ENCODE data around the gene WRAP73.
"Not testable (repeated sequence)": the region's sequence is repeated elsewhere in the genome, so short reads cannot be mapped to it uniquely, and the experiment has no call there.

Gene WRAP73

DNA sequence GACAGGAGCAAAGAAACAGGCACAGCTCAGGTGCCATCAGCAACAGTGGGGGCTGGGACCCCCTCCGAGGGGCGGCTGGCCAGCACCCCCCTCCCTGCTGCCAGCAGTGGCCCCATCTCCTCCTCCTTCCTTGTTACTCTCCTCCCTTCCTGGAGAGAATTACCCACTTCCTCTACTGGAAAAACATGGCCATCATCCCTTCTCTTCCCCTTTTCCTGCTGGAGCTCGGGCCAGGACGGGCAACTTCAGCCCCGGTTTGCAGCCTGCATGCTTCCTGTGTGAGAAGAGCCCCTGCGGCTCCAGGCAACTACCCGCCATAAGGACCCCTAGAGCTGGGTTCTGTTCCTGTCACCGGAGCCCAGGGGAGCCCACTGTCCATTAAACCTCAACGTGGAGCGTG lies 56.2 kb downstream of the WRAP73 start:
- no peak for DNase-seq

DNA sequence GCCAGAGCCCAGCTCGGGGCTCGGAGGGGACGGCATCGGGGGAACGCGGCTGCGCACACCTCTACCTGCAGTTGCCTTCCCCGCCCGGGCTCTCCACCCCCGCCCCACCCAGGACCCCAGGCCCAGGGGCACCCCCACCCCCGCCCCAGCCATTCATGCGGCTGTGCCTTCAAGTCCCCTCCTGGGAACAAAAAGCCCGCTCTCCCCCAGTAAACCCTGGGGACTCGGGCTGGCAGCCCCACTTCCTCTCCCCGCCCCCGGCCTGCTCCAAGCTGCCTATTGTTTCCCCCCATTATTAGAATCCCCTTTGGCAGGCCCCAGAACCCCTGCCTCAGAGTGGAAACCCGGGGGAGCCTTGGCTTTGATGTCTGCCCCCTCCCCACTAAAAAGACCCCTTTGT lies 56.6 kb downstream of the WRAP73 start:
- no peak for DNase-seq

DNA sequence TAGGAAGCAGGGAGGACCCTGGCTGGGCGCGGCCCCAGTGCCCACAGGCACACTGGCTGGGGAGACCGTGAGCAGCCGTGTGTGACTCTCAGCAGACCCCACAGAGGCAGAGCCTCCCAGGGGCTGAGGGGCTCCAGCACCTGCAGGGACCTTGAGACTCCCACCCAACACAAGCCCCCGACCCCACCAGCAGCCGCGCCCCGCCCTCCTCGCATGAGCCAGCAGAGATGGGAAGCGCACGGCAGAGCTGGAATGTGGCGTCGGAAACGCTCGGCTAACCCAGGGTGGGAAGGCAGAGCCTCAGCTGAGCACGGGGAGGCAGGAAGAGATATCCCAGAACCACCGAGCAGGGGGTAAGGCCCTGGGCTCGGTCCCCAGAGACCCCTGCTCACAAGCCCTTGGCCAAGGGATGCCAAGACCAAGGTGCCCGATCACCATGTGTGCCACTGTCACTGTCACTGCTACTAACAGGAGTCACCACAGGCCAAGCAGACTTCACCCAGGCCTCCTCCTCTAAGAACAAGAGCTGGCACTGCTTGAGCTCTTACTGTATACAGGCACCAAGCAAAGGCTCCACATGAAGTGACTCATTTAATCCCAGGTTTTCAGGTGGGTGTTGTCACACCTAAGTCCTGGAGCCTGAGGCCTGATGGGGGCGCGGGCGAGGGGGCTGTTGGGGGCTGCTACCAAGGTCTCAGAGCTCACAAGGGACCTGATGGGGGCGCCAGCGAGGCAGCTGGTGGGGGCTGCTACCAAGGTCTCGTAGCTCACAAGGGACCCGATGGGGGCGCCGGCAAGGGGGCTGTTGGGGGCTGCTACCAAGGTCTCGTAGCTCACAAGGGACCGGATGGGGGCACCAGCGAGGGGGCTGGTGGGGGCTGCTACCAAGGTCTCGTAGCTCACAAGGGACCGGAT lies 58.7 kb downstream of the WRAP73 start:
- DNase-seq, result no peak

DNA sequence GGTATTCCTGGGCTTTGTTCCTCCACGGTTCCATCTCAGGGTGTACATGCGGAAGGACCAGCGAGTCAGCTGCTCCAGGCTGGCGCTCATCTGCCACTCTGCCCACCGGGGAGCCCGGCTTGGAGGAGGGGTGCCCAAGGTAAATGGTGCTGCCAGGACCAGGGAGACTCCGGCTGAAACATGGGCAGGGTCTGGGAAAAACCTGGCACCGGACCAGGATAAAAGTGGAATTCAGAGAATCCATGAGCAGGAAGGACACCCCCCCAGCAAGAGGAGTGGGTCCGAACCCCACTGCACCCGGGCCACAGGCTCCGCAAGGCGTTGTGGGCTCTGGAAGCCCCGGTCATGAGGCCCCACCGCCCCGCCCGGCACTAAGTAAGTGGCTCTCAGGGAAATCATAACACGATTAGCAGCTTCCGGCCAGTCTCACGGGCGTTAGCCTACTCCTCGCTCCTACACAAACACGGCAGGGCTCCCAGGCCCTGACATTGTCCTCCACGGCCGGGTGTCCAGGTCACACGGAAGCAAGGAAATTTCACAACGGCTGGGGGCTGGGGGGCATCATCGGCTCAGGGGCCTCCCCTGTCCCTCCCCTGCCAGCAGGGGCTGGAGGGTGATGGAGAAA lies 59.7 kb downstream of the WRAP73 start:
- DNase-seq, result no peak

DNA sequence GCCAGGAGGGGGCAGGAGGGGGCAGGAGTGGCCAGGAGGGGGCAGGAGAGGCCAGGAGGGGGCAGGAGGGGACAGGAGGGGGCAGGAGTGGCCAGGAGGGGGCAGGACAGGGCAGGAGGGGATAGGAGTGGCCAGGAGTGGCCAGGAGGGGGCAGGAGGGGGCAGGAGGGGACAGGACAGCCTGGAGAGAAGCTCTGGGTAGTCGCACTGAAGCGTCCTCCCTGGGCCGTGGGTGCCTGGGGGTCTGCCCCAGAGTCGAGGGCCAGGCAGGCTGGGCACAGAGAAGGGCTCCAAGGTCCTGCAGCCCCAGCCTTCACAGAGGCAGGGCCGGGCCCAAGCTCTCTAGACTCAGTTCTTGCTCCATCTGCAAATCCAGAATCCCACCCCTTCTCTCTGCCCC lies 61.5 kb downstream of the WRAP73 start:
- DNase-seq, result no peak

DNA sequence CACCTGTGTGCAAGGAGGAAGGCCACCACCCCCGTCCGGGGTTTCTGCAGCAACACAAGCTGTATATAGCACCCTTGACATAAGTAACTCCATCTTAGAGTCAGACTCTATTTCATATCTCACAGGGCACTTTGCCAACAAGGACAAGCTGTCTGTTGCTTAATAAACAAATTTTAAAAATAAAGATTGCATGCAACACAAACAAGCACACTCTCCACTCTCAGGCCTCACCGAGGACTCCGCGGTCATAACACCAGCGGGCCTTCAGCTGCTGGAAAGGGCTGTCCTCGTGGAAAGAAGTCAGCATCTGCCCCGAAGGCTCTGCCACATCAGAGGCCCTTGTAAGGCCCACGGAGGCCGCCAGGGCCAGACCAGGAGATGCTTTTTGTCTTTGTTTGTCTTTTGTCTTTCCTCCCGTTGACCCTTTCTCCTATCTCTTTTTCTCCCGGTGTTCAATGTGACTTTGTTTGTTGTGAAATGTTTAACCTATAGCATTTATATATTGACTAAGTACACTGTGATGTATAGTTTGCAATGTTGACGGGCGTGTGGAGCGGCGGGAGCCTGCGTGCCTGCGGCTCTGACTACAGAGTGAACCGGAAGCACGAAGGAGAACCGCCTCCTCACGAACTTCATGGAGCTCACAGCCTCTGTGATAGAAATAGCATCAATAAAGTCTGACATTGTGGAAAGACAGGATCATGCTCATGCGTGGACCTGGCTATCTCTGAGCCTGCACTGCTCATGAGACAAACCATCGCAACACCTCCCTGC lies 62.7 kb downstream of the WRAP73 start:
- DNase-seq, result no peak

DNA sequence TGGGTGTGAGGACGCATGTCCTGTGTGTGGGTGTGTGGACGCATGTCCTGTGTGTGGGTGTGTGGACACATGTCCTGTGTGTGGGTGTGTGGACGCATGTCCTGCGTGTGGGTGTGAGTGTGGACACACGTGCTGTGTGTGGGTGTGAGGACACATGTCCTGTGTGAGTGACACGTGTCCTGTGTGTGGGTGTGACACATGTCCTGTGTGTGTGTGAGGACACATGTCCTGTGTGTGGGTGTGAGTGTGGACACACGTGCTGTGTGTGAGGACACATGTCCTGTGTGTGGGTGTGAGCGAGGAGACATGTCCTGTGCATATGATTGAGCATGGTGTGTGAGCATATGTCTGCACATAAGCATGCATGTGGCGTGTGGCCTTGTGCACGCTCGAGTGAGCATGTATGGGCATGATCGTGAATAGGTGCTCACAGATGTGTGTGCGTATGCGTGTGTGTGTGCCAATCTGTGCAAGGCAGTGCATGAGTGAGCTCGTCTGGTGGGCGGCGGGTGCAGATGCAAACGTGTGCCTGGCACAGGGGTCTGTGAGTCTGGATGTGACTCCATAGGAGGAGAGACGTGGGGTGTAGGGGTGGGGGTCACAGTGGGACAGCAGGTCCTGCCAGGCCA lies 63.8 kb downstream of the WRAP73 start:
- DNase-seq, result no peak

DNA sequence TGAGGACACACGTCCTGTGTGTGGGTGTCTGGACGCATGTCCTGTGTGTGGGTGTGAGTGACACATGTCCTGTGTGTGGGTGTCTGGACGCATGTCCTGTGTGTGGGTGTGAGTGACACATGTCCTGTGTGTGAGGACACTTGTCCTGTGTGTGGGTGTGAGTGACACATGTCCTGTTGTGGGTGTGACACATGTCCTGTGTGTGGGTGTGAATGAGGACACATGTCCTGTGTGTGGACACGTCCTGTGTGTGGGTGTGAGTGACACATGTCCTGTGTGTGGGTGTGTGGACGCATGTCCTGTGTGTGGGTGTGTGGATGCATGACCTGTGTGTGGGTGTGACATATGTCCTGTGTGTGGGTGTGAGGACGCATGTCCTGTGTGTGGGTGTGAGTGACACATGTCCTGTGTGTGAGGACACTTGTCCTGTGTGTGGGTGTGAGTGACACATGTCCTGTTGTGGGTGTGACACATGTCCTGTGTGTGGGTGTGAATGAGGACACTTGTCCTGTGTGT lies 64.5 kb downstream of the WRAP73 start:
- DNase-seq, result not testable (repeated sequence)

DNA sequence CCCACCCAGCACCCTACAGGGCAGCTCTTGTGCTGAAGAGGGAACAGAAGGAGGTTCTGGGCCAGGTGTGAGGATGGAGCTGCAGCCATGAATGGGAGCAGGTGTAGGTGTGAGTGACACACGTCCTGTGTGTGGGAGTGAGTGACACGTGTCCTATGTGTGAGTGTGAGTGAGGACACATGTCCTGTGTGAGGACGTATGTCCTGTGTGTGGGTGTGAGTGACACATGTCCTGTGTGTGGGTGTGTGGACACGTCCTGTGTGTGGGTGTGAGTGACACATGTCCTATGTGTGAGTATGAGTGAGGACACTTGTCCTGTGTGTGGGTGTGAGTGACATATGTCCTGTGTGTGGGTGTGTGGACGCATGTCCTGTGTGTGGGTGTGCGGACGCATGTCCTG lies 65.0 kb downstream of the WRAP73 start:
- no peak for DNase-seq

DNA sequence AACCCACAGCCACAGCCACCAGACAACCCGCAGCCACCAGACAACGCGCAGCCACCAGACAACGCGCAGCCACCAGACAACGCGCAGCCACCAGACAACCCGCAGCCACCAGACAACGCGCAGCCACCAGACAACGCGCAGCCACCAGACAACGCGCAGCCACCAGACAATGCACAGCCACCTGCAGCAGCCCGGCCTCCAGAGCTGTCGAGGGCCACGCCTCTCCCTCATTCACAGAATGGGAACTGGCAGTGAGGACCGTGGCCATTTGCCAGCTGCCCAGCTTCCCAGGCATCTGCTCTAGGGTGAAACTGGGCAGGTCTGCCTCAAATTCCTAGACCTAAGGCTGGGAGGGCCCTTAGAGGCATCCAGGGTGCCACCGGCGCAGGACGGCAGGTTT lies 66.2 kb downstream of the WRAP73 start:
- DNase-seq, result not testable (repeated sequence)

DNA sequence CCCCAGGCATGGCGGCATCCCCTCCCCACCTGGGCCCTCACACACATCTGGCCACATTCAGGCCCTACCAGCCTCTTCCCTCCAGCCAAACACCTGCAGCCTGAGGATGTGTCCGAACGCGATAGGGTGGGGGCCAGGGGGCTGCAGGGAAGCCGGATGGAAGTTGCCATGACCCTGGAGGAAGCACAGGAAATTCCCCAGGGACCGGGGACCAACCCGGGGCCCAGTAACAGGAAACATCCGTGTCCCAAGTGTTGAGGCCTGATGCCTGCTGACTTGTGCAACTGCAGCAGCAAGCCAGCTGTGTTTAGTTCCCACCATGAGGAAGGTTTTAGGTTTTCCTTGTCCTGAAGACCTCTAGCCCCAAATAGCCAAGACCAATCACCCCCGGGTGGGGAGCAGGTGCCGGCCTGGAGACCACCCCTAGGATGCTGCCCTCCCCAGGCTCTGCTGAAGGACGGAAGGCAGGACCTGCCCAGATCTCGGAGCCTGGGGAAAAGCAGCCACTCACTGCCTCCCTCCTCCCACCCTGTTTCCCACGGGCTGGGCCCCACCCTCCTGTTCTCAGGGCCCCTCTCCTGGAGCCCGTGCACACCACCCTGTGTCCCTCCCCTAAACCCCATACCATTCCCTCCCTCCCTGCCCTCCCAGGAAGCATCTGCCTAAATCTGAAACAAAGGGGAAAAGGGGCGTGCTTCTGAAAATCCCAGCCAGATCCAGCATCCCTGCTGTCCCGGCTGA lies 68.4 kb downstream of the WRAP73 start:
- no peak for DNase-seq
